Mesenchymal stem cell (in vitro differentiated cells and primary cell): ENCODE results near the gene LIPT1.
"Not testable (repeated sequence)": the region's sequence is repeated elsewhere in the genome, so short reads cannot be mapped to it uniquely, and the experiment has no call there.

Experiments used
- DNase-seq: peaks from one replicate; pipeline ENCODE4 v3.0.0-alpha.2; 2013
- H2AFZ ChIP-seq: one replicate; pipeline ENCODE4 v1.6.1; 2013; ENCODE audit warnings: low read depth, mild to moderate bottlenecking, control low read depth, inconsistent platforms, low read length, moderate library complexity
- H2AK5ac ChIP-seq: 2 replicates; pipeline ENCODE4 v1.6.1; 2013; ENCODE audit warnings: low read length, moderate library complexity, mild to moderate bottlenecking, inconsistent platforms; ENCODE audit not compliant: severe bottlenecking
- H2BK120ac ChIP-seq: one replicate; pipeline ENCODE4 v1.6.1; 2013; ENCODE audit warnings: low read depth, mild to moderate bottlenecking, inconsistent platforms, low read length, moderate library complexity
- H2BK12ac ChIP-seq, 2 experiments: one replicate each; pipeline ENCODE4 v1.6.1; 2013; ENCODE audit warnings: inconsistent platforms in 2 of 2, low read length in 2 of 2, mild to moderate bottlenecking in 2 of 2, moderate library complexity in 2 of 2, control low read depth in 1 of 2
- H2BK15ac ChIP-seq: one replicate; pipeline ENCODE4 v1.6.1; 2013; ENCODE audit warnings: mild to moderate bottlenecking, low read depth, inconsistent platforms; ENCODE audit not compliant: poor library complexity, severe bottlenecking
- H2BK5ac ChIP-seq: 2 replicates; pipeline ENCODE4 v1.6.1; 2013; ENCODE audit warnings: low read depth, mild to moderate bottlenecking, low read length, control low read depth, inconsistent platforms; ENCODE audit not compliant: poor library complexity, severe bottlenecking
- H3K14ac ChIP-seq, 2 experiments: one replicate each; pipeline ENCODE4 v1.6.1; 2013; ENCODE audit warnings: inconsistent platforms in 2 of 2, low read length in 2 of 2, control low read depth in 1 of 2, mild to moderate bottlenecking in 1 of 2, moderate library complexity in 1 of 2
- H3K18ac ChIP-seq, 2 experiments: one replicate each; pipeline ENCODE4 v1.6.1; 2013; ENCODE audit warnings: inconsistent platforms in 2 of 2, low read length in 2 of 2, control low read depth in 1 of 2, low read depth in 1 of 2, mild to moderate bottlenecking in 1 of 2
- H3K23ac ChIP-seq, 2 experiments: one replicate each; pipeline ENCODE4 v1.6.1; 2013; ENCODE audit warnings: inconsistent platforms in 2 of 2, low read length in 2 of 2, mild to moderate bottlenecking in 2 of 2, moderate library complexity in 2 of 2, control low read depth in 1 of 2
- H3K27ac ChIP-seq: 2 replicates; pipeline ENCODE4 v1.5.1; 2013; ENCODE audit warnings: mild to moderate bottlenecking, moderate library complexity, low read length, control low read depth, inconsistent platforms; ENCODE audit not compliant: poor library complexity, severe bottlenecking
- H3K27me3 ChIP-seq, 2 experiments: 2 replicates each; pipeline versions ENCODE4 v1.6.1 to v1.7.0; 2013; ENCODE audit warnings: low read length in 2 of 2, mild to moderate bottlenecking in 2 of 2, moderate library complexity in 2 of 2, control low read depth in 1 of 2, inconsistent platforms in 1 of 2; ENCODE audit not compliant: control insufficient read depth in 1 of 2, insufficient read depth in 1 of 2
- H3K36me3 ChIP-seq, 2 experiments: 2 replicates each; pipeline versions ENCODE4 v1.6.1 to v1.7.0; 2013; ENCODE audit warnings: low read length in 2 of 2, control low read depth in 1 of 2, inconsistent platforms in 1 of 2, low read depth in 1 of 2, mild to moderate bottlenecking in 1 of 2; ENCODE audit not compliant: insufficient read depth in 2 of 2, control insufficient read depth in 1 of 2
- H3K4ac ChIP-seq, 2 experiments: one replicate each; pipeline ENCODE4 v1.6.1; 2013; ENCODE audit warnings: inconsistent platforms in 2 of 2, low read length in 2 of 2, mild to moderate bottlenecking in 2 of 2, moderate library complexity in 2 of 2, control low read depth in 1 of 2, low read depth in 1 of 2
- H3K4me1 ChIP-seq: 2 replicates; pipeline ENCODE4 v1.6.1; 2013; ENCODE audit warnings: low read depth, low read length, control low read depth; ENCODE audit not compliant: control insufficient read depth, insufficient read depth
- H3K4me2 ChIP-seq: 2 replicates; pipeline ENCODE4 v1.6.1; 2013; ENCODE audit warnings: low read length, mild to moderate bottlenecking, inconsistent platforms; ENCODE audit not compliant: poor library complexity, severe bottlenecking
- H3K4me3 ChIP-seq, 2 experiments: 2 replicates each; pipeline versions ENCODE4 v1.5.1 to v1.7.0; 2013; ENCODE audit warnings: low read length in 2 of 2, mild to moderate bottlenecking in 2 of 2, control low read depth in 1 of 2, low read depth in 1 of 2; ENCODE audit not compliant: insufficient read depth in 1 of 2
- H3K79me1 ChIP-seq: replicated peaks from 2 replicates; pipeline ENCODE4 v1.6.1; 2013; ENCODE audit warnings: mild to moderate bottlenecking, control low read depth, low read length, inconsistent platforms; ENCODE audit not compliant: poor library complexity, severe bottlenecking
- H3K9ac ChIP-seq: 2 replicates; pipeline ENCODE4 v1.7.0; 2013; ENCODE audit warnings: mild to moderate bottlenecking, low read length, moderate library complexity
- H3K9me3 ChIP-seq: 2 replicates; pipeline ENCODE4 v1.7.0; 2013; ENCODE audit warnings: mild to moderate bottlenecking, low read length; ENCODE audit not compliant: control insufficient read depth
- H4K8ac ChIP-seq: one replicate; pipeline ENCODE4 v1.6.1; 2013; ENCODE audit warnings: inconsistent platforms, mild to moderate bottlenecking, low read length, moderate library complexity
- H4K91ac ChIP-seq: one replicate; pipeline ENCODE4 v1.6.1; 2013; ENCODE audit warnings: mild to moderate bottlenecking, low read length, inconsistent platforms
- WGBS: methylation state at CpG from one replicate; pipeline ENCODE4 v1.1.7; 2013; ENCODE audit warnings: mixed read lengths; 5-methylcytosine and 5-hydroxymethylcytosine counted together

LIPT1 gene

GRCh38 chr2:99192364-99192763, 37.6 kb downstream of the LIPT1 start:
- not testable (repeated sequence) for H3K4me3 ChIP-seq, H3K4me2 ChIP-seq, H4K91ac ChIP-seq, H2BK12ac ChIP-seq, H3K27ac ChIP-seq, H3K4ac ChIP-seq, H3K9ac ChIP-seq, H3K4me1 ChIP-seq, H2BK15ac ChIP-seq, H2BK5ac ChIP-seq, H3K9me3 ChIP-seq, H2AFZ ChIP-seq, H4K8ac ChIP-seq, H3K27me3 ChIP-seq, DNase-seq, H3K14ac ChIP-seq, H2BK120ac ChIP-seq, H2AK5ac ChIP-seq, H3K23ac ChIP-seq, H3K18ac ChIP-seq
- Histone ChIP-seq H3K36me3 (peaks cover 9 to 85% of the 10 kb centered on the region in 2 experiments), H3K79me1 (peaks cover 14% of the 10 kb centered on the region)
- WGBS: 95% methylated on average over 4 of the region's 4 CpGs

DNA sequence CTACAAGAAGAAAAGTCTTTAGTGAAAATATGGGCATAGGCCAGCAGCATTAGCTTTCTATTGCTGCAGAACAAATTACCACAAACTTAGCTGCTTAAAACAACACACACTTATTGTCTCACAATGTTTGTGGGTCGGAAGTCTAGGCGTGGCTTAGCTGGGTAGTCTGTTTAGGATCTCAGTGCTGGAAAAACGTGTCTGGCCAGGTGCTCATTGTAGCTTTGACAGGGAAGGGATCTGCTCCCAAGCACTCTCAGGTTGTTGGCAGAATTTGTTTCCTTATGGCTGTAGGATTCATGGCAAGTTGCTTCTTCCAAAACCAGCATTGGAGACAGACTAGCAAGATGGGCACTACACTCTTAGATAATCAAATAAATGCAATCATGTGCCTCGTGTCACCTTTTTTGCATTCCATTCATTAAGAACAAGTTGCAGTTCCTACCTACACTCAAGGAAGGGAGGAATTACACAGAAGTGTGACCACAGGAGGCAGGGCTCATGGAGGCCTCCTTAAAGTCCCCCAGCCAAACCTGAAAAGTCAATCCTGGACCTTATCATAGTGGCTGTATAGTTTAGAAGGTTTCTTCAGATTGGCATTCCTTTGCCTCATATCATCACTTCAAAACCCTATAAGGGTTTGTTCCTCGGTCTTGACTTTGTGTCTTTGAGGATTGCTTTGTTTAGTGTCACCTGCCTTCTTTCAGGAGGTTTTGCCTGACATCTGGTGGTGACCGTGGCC, 43.5 kb downstream of the LIPT1 start:
- Histone ChIP-seq H2BK12ac (no peak overlapping the region), H3K4ac (no peak overlapping the region), H3K4me1 (no peaks in the 10 kb centered on the region), H2BK5ac (no peak overlapping the region), H3K9me3 (no peaks in the 10 kb centered on the region), H3K27ac (no peak overlapping the region), H2AK5ac (no peak overlapping the region), H2BK120ac (no peak overlapping the region), H2AFZ (no peak overlapping the region), H4K8ac (no peak overlapping the region), H3K27me3 (no peaks in the 10 kb centered on the region), H3K79me1 (peaks cover 6% of the 10 kb centered on the region), H4K91ac (no peak overlapping the region), H3K4me2 (no peak overlapping the region), H3K23ac (no peak overlapping the region), H3K4me3 (no peak overlapping the region), H3K36me3 (peaks cover 19 to 69% of the 10 kb centered on the region in 2 experiments), H3K14ac (no peak overlapping the region), H3K18ac (no peak overlapping the region), H3K9ac (no peak overlapping the region), H2BK15ac (no peak overlapping the region)
- whole genome bisulfite sequencing: 95% methylated on average over 6 of the region's 6 CpGs
- DNase-seq: no peak

GRCh38 chr2:99200076-99200800, 45.5 kb downstream of the LIPT1 start:
- H3K4ac ChIP-seq: no peak overlapping the region
- no peaks in the 10 kb centered on the region for H3K4me1 ChIP-seq
- peaks cover 2% of the 10 kb centered on the region for H3K79me1 ChIP-seq
- H2BK5ac ChIP-seq: no peak overlapping the region
- peaks cover 19 to 52% of the 10 kb centered on the region in 2 experiments for H3K36me3 ChIP-seq
- no peak overlapping the region for H3K4me3 ChIP-seq
- H2BK12ac ChIP-seq: no peak overlapping the region
- no peak overlapping the region for H3K27ac ChIP-seq
- no peaks in the 10 kb centered on the region for H3K27me3 ChIP-seq
- H3K18ac ChIP-seq: no peak overlapping the region
- H2AK5ac ChIP-seq: no peak overlapping the region
- no peak overlapping the region for H4K91ac ChIP-seq
- H3K9me3 ChIP-seq: no peaks in the 10 kb centered on the region
- no peak overlapping the region for H2BK15ac ChIP-seq
- H3K9ac ChIP-seq: no peak overlapping the region
- H3K4me2 ChIP-seq: no peak overlapping the region
- no peak overlapping the region for H2BK120ac ChIP-seq
- 93% methylated on average over 2 of the region's 7 CpGs for WGBS
- DNase-seq: no peak
- H3K23ac ChIP-seq: no peak overlapping the region
- no peak overlapping the region for H3K14ac ChIP-seq
- no peak overlapping the region for H4K8ac ChIP-seq
- no peak overlapping the region for H2AFZ ChIP-seq

DNA sequence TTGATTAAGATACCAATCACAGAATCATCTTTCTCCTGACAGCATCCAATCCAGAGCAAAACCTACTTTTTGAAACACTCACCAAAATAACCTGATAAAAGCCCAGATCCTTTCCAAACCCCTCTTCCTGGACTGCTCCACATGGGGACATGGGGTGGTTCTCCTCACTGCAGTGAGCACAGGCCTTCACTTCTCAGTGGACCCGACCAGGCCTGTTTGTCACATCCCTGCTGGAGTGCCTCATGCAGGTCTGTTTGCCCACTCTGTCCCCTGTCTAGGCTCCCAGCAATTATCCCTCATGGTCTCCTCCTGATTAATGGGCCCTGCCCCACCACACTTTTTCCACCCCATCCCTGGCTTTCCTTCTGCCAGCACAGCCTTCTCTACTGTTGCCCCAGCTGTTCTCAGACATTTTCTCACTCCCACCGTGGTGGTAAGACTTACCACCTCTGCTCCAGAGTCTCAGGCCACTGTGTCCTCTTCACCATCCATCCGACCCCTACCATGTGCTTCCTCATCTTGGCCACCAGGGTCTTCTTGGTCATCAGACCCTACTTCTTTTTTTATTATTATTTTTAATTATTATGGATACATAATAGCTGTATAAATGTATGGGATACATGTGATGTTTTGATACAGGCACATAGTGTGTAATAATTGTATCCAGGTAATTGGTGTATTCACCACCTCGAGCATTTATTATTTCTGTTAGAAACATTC, 47.4 kb downstream of the LIPT1 start:
- no peak for DNase-seq
- Histone ChIP-seq H3K79me1 (no peaks in the 10 kb centered on the region), H2AFZ (no peak overlapping the region), H3K4me2 (no peak overlapping the region), H3K4me1 (no peaks in the 10 kb centered on the region), H2BK5ac (no peak overlapping the region), H3K14ac (no peak overlapping the region), H3K9me3 (no peaks in the 10 kb centered on the region), H3K9ac (no peak overlapping the region), H3K18ac (no peak overlapping the region), H3K27ac (no peak overlapping the region), H3K23ac (no peak overlapping the region), H4K8ac (peak overlapping the region; percentile 22), H3K4me3 (no peak overlapping the region), H4K91ac (no peak overlapping the region), H3K36me3 (peaks cover 11 to 33% of the 10 kb centered on the region in 2 experiments), H2BK120ac (no peak overlapping the region), H2BK15ac (no peak overlapping the region), H2AK5ac (no peak overlapping the region), H2BK12ac (no peak overlapping the region), H3K4ac (no peak overlapping the region), H3K27me3 (no peaks in the 10 kb centered on the region)
- WGBS: 73% methylated on average over 2 of the region's 4 CpGs
